ENCODE measurements around the gene SPATA31C2. TPM values are rescaled to one million over a fixed set of nuclear protein-coding genes. Genes with fewer than 3 reads are reported as not detected.

SPATA31C2 gene
- total RNA-seq, 1 donor from 2014 or later, result not detected

DNA sequence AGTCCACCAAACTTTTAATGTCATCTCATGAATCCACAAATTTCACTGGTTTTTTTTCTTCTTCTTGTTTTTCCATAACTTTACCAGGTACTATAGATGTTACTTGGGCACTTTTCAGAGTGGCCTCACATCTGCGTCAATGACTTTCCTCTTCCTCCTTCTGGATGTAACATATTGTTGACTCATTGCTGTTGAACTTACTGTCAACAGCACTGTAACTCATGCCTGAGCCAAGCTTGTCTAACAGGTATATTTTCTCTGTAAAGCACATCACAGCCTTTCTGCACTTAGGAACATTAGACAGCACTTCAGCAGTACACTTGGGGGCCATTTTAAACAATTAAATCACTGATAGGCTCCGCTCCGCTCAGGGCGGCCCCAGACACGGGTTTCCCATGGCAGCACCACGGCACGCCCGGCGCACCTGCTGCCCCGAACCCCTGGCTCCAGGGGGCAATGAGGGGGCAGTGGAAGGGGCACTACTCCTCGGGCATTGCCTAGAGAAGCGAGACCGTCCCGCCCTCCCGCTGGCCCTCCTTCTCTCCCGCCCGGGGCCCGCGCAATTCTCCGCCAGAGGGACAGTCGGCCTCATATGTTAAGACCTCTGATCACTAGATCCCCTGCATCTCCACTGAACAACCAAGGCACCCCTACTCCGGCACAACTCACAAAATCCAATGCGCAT, 41.9 kb upstream of the SPATA31C2 start:
- Histone ChIP-seq H3K27me3 (ENCODE audit: control insufficient read depth, insufficient read depth, low read length) (no peaks in the 10 kb centered on the region), H3K4me3 (ENCODE audit: low read depth, low read length) (no peak overlapping the region), H3K36me3 (ENCODE audit: control insufficient read depth, insufficient read depth, low read length) (no peaks in the 10 kb centered on the region)
- DNase-seq (ENCODE audit: low read depth), result no peak
- TF ChIP-seq, protein P1, sequence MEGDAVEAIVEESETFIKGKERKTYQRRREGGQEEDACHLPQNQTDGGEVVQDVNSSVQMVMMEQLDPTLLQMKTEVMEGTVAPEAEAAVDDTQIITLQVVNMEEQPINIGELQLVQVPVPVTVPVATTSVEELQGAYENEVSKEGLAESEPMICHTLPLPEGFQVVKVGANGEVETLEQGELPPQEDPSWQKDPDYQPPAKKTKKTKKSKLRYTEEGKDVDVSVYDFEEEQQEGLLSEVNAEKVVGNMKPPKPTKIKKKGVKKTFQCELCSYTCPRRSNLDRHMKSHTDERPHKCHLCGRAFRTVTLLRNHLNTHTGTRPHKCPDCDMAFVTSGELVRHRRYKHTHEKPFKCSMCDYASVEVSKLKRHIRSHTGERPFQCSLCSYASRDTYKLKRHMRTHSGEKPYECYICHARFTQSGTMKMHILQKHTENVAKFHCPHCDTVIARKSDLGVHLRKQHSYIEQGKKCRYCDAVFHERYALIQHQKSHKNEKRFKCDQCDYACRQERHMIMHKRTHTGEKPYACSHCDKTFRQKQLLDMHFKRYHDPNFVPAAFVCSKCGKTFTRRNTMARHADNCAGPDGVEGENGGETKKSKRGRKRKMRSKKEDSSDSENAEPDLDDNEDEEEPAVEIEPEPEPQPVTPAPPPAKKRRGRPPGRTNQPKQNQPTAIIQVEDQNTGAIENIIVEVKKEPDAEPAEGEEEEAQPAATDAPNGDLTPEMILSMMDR (IDR thresholded peaks at IDR 0.05; ENCODE audit: insufficient read depth, low read length, poor library complexity, severe bottlenecking), result no peak

DNA sequence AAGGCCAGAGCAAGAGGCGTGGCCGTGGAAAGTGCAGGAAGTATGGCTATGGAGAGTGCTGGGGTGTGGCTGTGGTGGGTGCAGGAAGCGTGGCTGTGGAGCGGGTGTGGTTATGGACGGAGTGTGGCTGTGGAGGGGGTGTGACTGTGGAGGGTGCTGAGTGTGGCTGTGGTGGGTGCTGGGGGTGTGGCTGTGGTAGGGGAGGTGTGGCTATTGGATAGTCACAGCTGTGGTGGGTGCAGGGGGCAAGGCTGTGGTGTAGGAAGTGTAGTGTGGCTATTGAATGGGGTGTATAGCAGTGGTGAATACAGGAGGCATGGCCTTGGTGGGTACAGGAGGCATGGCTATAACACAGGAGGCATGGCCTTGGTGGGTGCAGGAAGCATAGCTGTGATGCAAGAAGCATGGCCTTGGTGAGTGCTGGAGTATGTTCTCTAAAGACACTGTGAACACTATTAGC, 40.8 kb upstream of the SPATA31C2 start:
- no peak for DNase-seq (ENCODE audit: low read depth)
- no peaks in the 10 kb centered on the region for H3K36me3 ChIP-seq (ENCODE audit: control insufficient read depth, insufficient read depth, low read length)
- no peak overlapping the region for H3K4me3 ChIP-seq (ENCODE audit: low read depth, low read length)
- H3K27me3 ChIP-seq (ENCODE audit: control insufficient read depth, insufficient read depth, low read length), result no peaks in the 10 kb centered on the region
- TF ChIP-seq, protein P1 (IDR thresholded peaks at IDR 0.05; ENCODE audit: insufficient read depth, low read length, poor library complexity, severe bottlenecking), result no peak

DNA sequence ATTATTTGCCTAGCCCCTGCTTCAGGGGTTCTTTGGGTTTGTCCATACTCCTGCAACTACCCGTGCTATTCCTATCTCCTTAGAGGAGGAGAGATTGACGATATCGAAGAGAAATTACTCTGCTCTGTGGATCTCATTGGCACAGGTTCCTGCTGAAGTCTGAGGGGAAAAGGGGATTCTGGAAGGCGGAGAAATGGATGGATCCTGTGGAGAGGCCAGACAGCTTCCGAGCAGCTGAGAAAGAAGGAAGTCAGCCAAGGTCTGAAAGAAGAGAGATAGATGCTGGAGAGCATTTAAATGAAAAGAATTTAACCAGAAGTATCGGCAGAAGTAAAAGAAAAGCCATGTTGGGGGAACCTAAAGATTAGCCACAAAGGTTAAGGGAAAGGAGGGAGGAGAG, 40.4 kb upstream of the SPATA31C2 start:
- TF ChIP-seq, protein P1 (IDR thresholded peaks at IDR 0.05; ENCODE audit: insufficient read depth, low read length, poor library complexity, severe bottlenecking), result no peak
- H3K4me3 ChIP-seq (ENCODE audit: low read depth, low read length), result no peak overlapping the region
- H3K27me3 ChIP-seq (ENCODE audit: control insufficient read depth, insufficient read depth, low read length), result no peaks in the 10 kb centered on the region
- no peaks in the 10 kb centered on the region for H3K36me3 ChIP-seq (ENCODE audit: control insufficient read depth, insufficient read depth, low read length)
- DNase-seq (ENCODE audit: low read depth), result no peak

DNA sequence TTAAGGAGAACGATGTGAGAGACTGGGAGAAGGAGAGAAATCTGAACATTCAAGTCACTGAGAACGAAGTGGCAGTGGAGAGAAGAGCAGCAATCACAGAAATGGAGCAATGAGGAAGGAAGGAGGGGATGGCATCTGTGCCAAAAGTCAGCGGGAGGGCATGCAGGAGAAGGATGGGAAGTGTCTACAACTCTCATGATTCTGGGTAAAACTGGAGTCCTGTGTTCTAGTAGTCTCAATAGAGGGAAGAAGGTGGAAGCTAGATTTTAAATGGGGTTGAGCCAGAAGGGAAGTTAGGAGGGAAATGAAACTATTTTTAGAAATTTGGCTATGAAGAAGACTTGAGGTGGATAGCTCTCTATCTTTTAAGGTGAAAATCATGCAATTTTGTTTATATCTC, 39.1 kb upstream of the SPATA31C2 start:
- TF ChIP-seq, protein P1 (IDR thresholded peaks at IDR 0.05; ENCODE audit: insufficient read depth, low read length, poor library complexity, severe bottlenecking), result no peak
- Histone ChIP-seq H3K27me3 (ENCODE audit: control insufficient read depth, insufficient read depth, low read length) (no peaks in the 10 kb centered on the region), H3K4me3 (ENCODE audit: low read depth, low read length) (no peak overlapping the region), H3K36me3 (ENCODE audit: control insufficient read depth, insufficient read depth, low read length) (no peaks in the 10 kb centered on the region)
- DNase-seq (ENCODE audit: low read depth), result no peak

DNA sequence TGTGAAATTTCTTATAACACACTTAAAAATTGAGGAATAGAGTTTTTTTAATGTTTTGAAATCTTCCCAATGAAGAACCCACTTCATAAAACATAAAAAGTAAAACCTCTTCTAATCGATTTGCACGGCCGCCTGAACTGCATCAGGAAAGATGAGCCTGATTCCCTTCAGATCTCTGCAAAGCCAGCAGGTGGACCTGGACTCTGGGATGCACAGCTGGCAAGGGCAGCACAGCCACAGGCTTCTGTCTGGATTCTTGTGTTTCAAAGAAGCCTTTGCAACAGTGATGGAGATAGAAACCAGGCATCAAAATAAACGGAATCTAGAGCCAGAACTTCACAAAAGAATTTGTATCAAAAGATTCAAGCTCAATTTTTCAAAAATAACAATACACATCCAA, 36.0 kb upstream of the SPATA31C2 start:
- TF ChIP-seq, protein P1 (IDR thresholded peaks at IDR 0.05; ENCODE audit: insufficient read depth, low read length, poor library complexity, severe bottlenecking), result peak; percentile 33
- no peaks in the 10 kb centered on the region for H3K36me3 ChIP-seq (ENCODE audit: control insufficient read depth, insufficient read depth, low read length)
- H3K27me3 ChIP-seq (ENCODE audit: control insufficient read depth, insufficient read depth, low read length), result no peaks in the 10 kb centered on the region
- no peak for DNase-seq (ENCODE audit: low read depth)
- H3K4me3 ChIP-seq (ENCODE audit: low read depth, low read length), result no peak overlapping the region

Measured in kidney epithelial cell (primary cell).